Suprapubic skin (tissue), 4 donors: ENCODE results near the gene SLC4A11.

Source experiments
- EP300 ChIP-seq: sonication (generic); formaldehyde crosslinking; IDR thresholded peaks from one replicate; pipeline ENCODE4 v1.6.1; 2017; ENCODE audit warnings: antibody characterized with exemption
- POLR2A ChIP-seq, 2 donors: fragments of 450-650 bp; IDR thresholded peaks; one replicate each; pipeline ENCODE4 v1.6.1; 2017; ENCODE audit warnings: antibody characterized with exemption in 2 of 2, mild to moderate bottlenecking in 2 of 2, moderate library complexity in 2 of 2
- POLR2AphosphoS5 ChIP-seq, 3 donors: sonication (generic); formaldehyde crosslinking; IDR thresholded peaks; one replicate each; pipeline ENCODE4 v1.6.1; 2017; ENCODE audit warnings: antibody characterized with exemption in 3 of 3
- TF ChIP-seq, protein P1 (sequence below), 2 donors: fragments of 200-600 bp in 1 of 2; fragments of 450-650 bp in 1 of 2; sonication (generic) in 1 of 2; IDR thresholded peaks; one replicate each; pipeline ENCODE4 v1.5.1; 2016 to 2019; ENCODE audit warnings: antibody characterized with exemption in 2 of 2, mild to moderate bottlenecking in 1 of 2, moderate library complexity in 1 of 2

GRCh38 chr20:3258429-3258828 lies 19.4 kb upstream of the SLC4A11 start:
- TF ChIP-seq, protein P1, sequence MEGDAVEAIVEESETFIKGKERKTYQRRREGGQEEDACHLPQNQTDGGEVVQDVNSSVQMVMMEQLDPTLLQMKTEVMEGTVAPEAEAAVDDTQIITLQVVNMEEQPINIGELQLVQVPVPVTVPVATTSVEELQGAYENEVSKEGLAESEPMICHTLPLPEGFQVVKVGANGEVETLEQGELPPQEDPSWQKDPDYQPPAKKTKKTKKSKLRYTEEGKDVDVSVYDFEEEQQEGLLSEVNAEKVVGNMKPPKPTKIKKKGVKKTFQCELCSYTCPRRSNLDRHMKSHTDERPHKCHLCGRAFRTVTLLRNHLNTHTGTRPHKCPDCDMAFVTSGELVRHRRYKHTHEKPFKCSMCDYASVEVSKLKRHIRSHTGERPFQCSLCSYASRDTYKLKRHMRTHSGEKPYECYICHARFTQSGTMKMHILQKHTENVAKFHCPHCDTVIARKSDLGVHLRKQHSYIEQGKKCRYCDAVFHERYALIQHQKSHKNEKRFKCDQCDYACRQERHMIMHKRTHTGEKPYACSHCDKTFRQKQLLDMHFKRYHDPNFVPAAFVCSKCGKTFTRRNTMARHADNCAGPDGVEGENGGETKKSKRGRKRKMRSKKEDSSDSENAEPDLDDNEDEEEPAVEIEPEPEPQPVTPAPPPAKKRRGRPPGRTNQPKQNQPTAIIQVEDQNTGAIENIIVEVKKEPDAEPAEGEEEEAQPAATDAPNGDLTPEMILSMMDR (IDR thresholded peaks at IDR 0.05) = no peak
- TF ChIP-seq POLR2A (IDR thresholded peaks at IDR 0.05) = no peak
- no peak for TF ChIP-seq EP300
- TF ChIP-seq POLR2AphosphoS5 (IDR thresholded peaks at IDR 0.05) = no peak
